Measurements from ENCODE around the gene GIPR.
"Not testable (repeated sequence)": the region's sequence is repeated elsewhere in the genome, so short reads cannot be mapped to it uniquely, and the experiment has no call there.

GIPR gene

GRCh38 chr19:45687599-45687998 is 19.6 kb downstream of the GIPR start:
- DNase-seq (ENCODE audit: low read depth in 2 of 3, low spot score in 2 of 3) = no peak

GRCh38 chr19:45691516-45692186 is 23.6 kb downstream of the GIPR start, which contains the start of gene SNRPD2:
SNRPD2 (minus strand) TSS chr19:45691953; CDS start chr19:45691888, 65 bp downstream.
- peak in 2 of 3 experiments; percentile 85 to 88 for DNase-seq (ENCODE audit: low read depth in 2 of 3, low spot score in 2 of 3)

GRCh38 chr19:45692187-45693105 is 24.4 kb downstream of the GIPR start, which contains the start of gene QPCTL:
QPCTL (plus strand) TSS chr19:45692666; CDS start chr19:45692704, 38 bp downstream.
- peak; percentile 85 to 92 (median 87) for DNase-seq (ENCODE audit: low read depth in 2 of 3, low spot score in 2 of 3)

GRCh38 chr19:45693106-45693788 is 25.2 kb downstream of the GIPR start:
- peak; percentile 48 to 78 (median 73) for DNase-seq (ENCODE audit: low read depth in 2 of 3, low spot score in 2 of 3)

GRCh38 chr19:45701676-45702075 is 33.7 kb downstream of the GIPR start:
- no peak for DNase-seq (ENCODE audit: low read depth in 2 of 3, low spot score in 2 of 3)

GRCh38 chr19:45705115-45705514 is 37.1 kb downstream of the GIPR start:
- DNase-seq (ENCODE audit: low read depth in 2 of 3, low spot score in 2 of 3) = no peak

- DNase-seq (ENCODE audit: low read depth in 2 of 3, low spot score in 2 of 3) = no peak
Measured at GRCh38 chr19:45705710-45706415, 37.8 kb downstream of the GIPR start.

- DNase-seq (ENCODE audit: low read depth in 2 of 3, low spot score in 2 of 3) = no peak
Measured at GRCh38 chr19:45710356-45711130, 42.5 kb downstream of the GIPR start.

GRCh38 chr19:45711851-45712698 is 44.1 kb downstream of the GIPR start:
- no peak for DNase-seq (ENCODE audit: low read depth in 2 of 3, low spot score in 2 of 3)

- DNase-seq (ENCODE audit: low read depth in 2 of 3, low spot score in 2 of 3) = no peak
Measured at GRCh38 chr19:45712699-45713067, 44.7 kb downstream of the GIPR start.

GRCh38 chr19:45713141-45713540 is 45.1 kb downstream of the GIPR start:
- no peak for DNase-seq (ENCODE audit: low read depth in 2 of 3, low spot score in 2 of 3)

GRCh38 chr19:45715139-45715538 is 47.1 kb downstream of the GIPR start:
- no peak for DNase-seq (ENCODE audit: low read depth in 2 of 3, low spot score in 2 of 3)

GRCh38 chr19:45716359-45717130 is 48.5 kb downstream of the GIPR start:
- DNase-seq (ENCODE audit: low read depth in 2 of 3, low spot score in 2 of 3) = peak in 1 of 3 experiments; percentile 16

GRCh38 chr19:45717131-45717982 is 49.3 kb downstream of the GIPR start:
- peak; percentile 89 to 97 (median 93) for DNase-seq (ENCODE audit: low read depth in 2 of 3, low spot score in 2 of 3)

GRCh38 chr19:45717983-45718650 is 50.1 kb downstream of the GIPR start:
- no peak for DNase-seq (ENCODE audit: low read depth in 2 of 3, low spot score in 2 of 3)

- DNase-seq (ENCODE audit: low read depth in 2 of 3, low spot score in 2 of 3) = not testable (repeated sequence)
Measured at GRCh38 chr19:45720065-45720464, 52.0 kb downstream of the GIPR start.

GRCh38 chr19:45728683-45729082 is 60.7 kb downstream of the GIPR start:
- DNase-seq (ENCODE audit: low read depth in 2 of 3, low spot score in 2 of 3) = not testable (repeated sequence)
